Endothelial cell (in vitro differentiated cells): ENCODE data around the gene UBC. TPM values are rescaled to one million over a fixed set of nuclear protein-coding genes. Genes with fewer than 3 reads are reported as not detected.
A peak's percentile ranks its signal among the peaks of the same experiment; 100 is the strongest.
"Not testable (repeated sequence)": the region's sequence is repeated elsewhere in the genome, so short reads cannot be mapped to it uniquely, and the experiment has no call there.

ENCODE experiments used
- DNase-seq: peaks from one replicate; pipeline ENCODE4 v3.0.0; 2021; ENCODE audit warnings: low spot score
- H3K27ac Mint-ChIP-seq: one replicate; pipeline ENCODE4 v1.8.0; 2021; ENCODE audit warnings: mixed read lengths, inconsistent platforms; ENCODE audit not compliant: unreplicated experiment
- H3K27me3 Mint-ChIP-seq: one replicate; pipeline ENCODE4 v1.8.0; 2021; ENCODE audit warnings: mild to moderate bottlenecking, moderate library complexity, mixed read lengths, inconsistent platforms; ENCODE audit not compliant: unreplicated experiment
- H3K36me3 Mint-ChIP-seq: one replicate; pipeline ENCODE4 v1.8.0; 2021; ENCODE audit warnings: mild to moderate bottlenecking, low read depth, mixed read lengths, inconsistent platforms; ENCODE audit not compliant: unreplicated experiment
- H3K4me1 Mint-ChIP-seq: one replicate; pipeline ENCODE4 v1.8.0; 2021; ENCODE audit warnings: mild to moderate bottlenecking, mixed read lengths, inconsistent platforms; ENCODE audit not compliant: unreplicated experiment
- H3K4me3 Mint-ChIP-seq: one replicate; pipeline ENCODE4 v1.8.0; 2021; ENCODE audit warnings: mild to moderate bottlenecking, mixed read lengths, inconsistent platforms; ENCODE audit not compliant: unreplicated experiment
- H3K9me3 Mint-ChIP-seq: one replicate; pipeline ENCODE4 v1.8.0; 2021; ENCODE audit warnings: mixed read lengths, inconsistent platforms; ENCODE audit not compliant: unreplicated experiment
- total RNA-seq: library from RNA; stranded (reverse); fragmentation: NEBNext Ultra II Directional; extraction: Animal tissue kit (Norgen Biotek cat#: 25700); gene quantifications from one replicate; pipeline ENCODE4 v1.2.1, GENCODE V29; 2021; ENCODE audit not compliant: unreplicated experiment
- TF ChIP-seq, protein P1 (sequence below): fragments of 200-600 bp; sonication (generic); IDR thresholded peaks from one replicate; pipeline ENCODE4 v1.5.0; 2021; ENCODE audit warnings: antibody characterized with exemption; ENCODE audit not compliant: unreplicated experiment

UBC gene
- total RNA-seq, 1 donor from 2014 or later = 765 TPM

DNA sequence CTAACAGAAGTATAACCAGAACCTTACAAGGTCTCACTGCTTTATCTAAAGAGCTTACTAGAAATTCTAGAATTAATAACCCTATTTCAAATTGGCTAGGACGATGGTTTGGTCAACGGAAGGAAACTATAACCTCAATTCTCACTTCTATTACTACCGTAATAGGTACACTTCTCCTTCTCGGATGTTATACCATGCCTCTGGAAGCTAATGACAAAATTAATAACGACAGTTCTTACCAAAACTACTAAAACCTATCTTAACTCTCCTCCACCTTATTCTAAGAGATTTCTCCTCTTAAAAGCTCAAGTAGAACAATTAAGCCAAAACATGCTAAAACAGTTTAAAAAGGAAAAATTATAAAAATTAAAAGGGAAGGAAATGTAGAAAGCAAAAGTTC is 23.7 kb upstream of the UBC start:
- Mint-ChIP-seq H3K4me1 (peaks cover 3% of the 10 kb centered on the region), H3K9me3 (no peaks in the 10 kb centered on the region), H3K27me3 (peaks cover 2% of the 10 kb centered on the region), H3K36me3 (no peaks in the 10 kb centered on the region), H3K4me3 (no peak overlapping the region), H3K27ac (no peak overlapping the region)
- DNase-seq = no peak
- TF ChIP-seq, protein P1, sequence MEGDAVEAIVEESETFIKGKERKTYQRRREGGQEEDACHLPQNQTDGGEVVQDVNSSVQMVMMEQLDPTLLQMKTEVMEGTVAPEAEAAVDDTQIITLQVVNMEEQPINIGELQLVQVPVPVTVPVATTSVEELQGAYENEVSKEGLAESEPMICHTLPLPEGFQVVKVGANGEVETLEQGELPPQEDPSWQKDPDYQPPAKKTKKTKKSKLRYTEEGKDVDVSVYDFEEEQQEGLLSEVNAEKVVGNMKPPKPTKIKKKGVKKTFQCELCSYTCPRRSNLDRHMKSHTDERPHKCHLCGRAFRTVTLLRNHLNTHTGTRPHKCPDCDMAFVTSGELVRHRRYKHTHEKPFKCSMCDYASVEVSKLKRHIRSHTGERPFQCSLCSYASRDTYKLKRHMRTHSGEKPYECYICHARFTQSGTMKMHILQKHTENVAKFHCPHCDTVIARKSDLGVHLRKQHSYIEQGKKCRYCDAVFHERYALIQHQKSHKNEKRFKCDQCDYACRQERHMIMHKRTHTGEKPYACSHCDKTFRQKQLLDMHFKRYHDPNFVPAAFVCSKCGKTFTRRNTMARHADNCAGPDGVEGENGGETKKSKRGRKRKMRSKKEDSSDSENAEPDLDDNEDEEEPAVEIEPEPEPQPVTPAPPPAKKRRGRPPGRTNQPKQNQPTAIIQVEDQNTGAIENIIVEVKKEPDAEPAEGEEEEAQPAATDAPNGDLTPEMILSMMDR = no peak

DNA sequence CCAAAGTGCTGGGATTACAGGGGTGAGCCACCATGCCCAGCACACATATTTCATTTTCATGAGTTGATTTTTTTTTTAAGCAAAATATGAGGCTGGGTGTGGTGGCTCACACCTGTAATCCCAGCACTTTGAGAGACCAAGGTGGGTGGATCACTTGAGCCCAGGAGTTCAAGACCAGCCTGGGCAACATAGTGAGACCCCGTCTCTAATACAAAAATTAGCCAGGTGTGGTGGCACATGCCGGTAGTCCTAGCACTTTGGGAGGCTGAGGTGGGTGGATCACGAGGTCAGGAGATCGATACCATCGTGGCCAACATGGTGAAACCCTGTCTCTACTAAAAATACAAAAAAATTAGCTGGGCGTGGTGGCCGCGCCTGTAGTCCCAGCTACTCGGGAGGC is 17.1 kb upstream of the UBC start:
- H3K36me3 Mint-ChIP-seq = peaks cover 11% of the 10 kb centered on the region
- not testable (repeated sequence) for DNase-seq, H3K4me3 Mint-ChIP-seq, H3K9me3 Mint-ChIP-seq, H3K27ac Mint-ChIP-seq
- H3K27me3 Mint-ChIP-seq = peaks cover 21% of the 10 kb centered on the region
- H3K4me1 Mint-ChIP-seq = peaks cover 16% of the 10 kb centered on the region

DNA sequence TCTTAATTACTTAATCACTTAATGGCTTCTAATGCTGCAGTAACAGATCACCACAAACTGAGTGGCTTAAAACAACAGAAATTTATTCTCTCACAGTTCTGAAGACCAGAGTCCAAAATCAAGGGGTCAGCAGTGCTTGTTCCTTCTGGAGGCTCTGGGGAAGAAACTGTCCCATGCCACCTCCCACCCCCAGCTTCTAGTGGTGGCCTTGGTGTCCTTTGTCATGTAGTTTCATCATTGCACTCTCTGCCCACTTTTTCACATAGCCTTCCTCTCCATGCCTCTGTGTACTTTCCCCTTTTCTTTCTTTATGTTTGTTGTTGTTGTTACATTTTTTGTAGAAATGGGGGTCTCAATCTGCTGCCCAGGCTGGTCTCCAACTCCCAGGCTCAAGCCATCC is 16.1 kb upstream of the UBC start:
- Mint-ChIP-seq H3K27me3 (peaks cover 24% of the 10 kb centered on the region), H3K4me3 (no peak overlapping the region), H3K36me3 (peaks cover 11% of the 10 kb centered on the region), H3K9me3 (no peaks in the 10 kb centered on the region), H3K4me1 (peaks cover 16% of the 10 kb centered on the region), H3K27ac (no peak overlapping the region)
- TF ChIP-seq, protein P1 = no peak
- DNase-seq = no peak

DNA sequence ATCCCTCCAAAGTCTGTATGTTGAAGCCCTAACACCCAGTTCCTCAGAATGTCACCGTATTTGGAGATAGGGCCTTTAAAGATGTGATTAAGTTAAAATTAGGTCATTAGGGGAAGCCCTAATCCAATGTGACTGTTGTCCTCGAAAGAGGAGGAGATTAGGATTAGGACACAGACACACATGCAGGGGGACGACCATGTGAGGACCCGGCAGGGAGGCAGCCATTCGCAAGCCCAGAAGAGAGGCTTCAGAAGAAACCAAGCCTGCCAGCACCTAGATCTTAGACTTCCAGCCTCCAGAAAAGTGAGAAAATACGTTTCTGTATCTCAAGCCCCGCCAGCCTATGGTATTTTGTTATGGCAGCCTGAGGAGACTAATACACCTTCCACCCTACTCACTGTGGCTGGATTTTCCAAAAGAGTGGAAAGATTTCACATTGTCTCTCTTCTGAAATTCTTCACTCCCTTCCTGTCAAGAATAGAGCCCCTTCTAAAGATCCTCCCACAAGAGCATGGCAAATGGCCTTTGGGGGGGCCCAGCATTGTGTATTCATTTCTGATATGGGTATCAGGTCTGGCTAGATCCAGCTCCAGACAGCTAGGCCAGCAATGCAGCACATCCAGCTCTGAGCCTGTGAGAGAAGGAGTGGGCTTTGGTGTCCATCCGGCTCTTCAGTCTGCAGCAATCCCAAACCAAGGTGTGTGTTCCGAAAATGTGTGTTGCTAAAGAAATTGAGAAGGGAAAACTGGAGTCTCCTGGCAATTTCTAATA is 15.4 kb upstream of the UBC start:
- H3K27ac Mint-ChIP-seq = no peak overlapping the region
- TF ChIP-seq, protein P1 = no peak
- H3K9me3 Mint-ChIP-seq = no peaks in the 10 kb centered on the region
- H3K4me1 Mint-ChIP-seq = peaks cover 16% of the 10 kb centered on the region
- H3K4me3 Mint-ChIP-seq = peak overlapping the region; percentile 37
- DNase-seq = no peak
- H3K36me3 Mint-ChIP-seq = peaks cover 11% of the 10 kb centered on the region
- H3K27me3 Mint-ChIP-seq = peaks cover 24% of the 10 kb centered on the region

DNA sequence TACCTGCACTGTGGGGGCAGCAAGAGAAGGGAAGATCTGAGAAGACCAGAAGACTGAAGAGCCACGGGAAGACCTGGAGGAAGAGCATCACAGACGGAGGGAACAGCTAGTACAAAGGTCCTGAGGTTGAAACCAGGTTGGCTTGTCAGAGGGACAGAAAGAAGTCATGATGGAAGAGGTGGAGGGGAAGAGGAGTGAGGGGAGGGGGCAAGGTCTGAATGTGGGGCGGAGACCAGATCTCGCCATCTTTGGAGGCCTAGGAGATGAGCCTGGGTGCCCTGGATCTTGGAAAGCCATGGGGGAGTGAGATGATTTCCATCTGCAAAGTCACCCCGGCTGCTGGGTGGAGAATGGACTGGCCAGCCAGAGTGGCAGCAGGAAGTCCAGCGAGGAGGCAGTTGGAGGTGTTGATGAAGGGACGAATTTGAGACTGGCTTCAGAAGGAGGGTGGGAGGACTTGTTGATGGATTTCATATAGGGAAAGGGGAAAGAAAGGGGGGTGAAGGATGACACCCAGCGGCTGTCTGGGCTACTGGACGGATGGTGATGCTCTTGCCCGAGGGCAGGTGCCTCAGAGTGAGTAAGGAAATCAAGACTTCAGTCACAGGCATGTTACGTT is 14.6 kb upstream of the UBC start:
- peak overlapping the region; percentile 69 for H3K4me3 Mint-ChIP-seq
- H3K9me3 Mint-ChIP-seq = no peaks in the 10 kb centered on the region
- H3K4me1 Mint-ChIP-seq = peaks cover 16% of the 10 kb centered on the region
- peaks cover 24% of the 10 kb centered on the region for H3K27me3 Mint-ChIP-seq
- DNase-seq = no peak
- TF ChIP-seq, protein P1 = no peak
- H3K27ac Mint-ChIP-seq = peak overlapping the region; percentile 98
- peaks cover 11% of the 10 kb centered on the region for H3K36me3 Mint-ChIP-seq
